Sigmoid colon (tissue), 7 donors: ENCODE data around the gene PRKCZ. TPM values are rescaled to one million over a fixed set of nuclear protein-coding genes. Genes with fewer than 3 reads are reported as not detected.

Experiments used
- DNase-seq: peaks from one replicate; pipeline ENCODE4 v3.0.0-alpha.2; 2019
- H3K27ac ChIP-seq, 4 donors: fragments of 200-600 bp; sonication (generic); one replicate each; pipeline ENCODE4 v1.5.1; 2016 to 2019; ENCODE audit warnings: mild to moderate bottlenecking in 1 of 4
- H3K27me3 ChIP-seq, 3 donors: fragments of 200-600 bp; sonication (generic); one replicate each; pipeline ENCODE4 v1.5.1; 2019; ENCODE audit warnings: mild to moderate bottlenecking in 1 of 3
- H3K36me3 ChIP-seq, 4 donors: fragments of 200-600 bp; sonication (generic); one replicate each; pipeline ENCODE4 v1.5.1; 2016 to 2019
- H3K4me1 ChIP-seq, 4 donors: fragments of 200-600 bp; sonication (generic); one replicate each; pipeline ENCODE4 v1.5.1; 2017 to 2019
- H3K4me3 ChIP-seq, 4 donors: fragments of 200-600 bp; sonication (generic); one replicate each; pipeline ENCODE4 v1.5.1; 2017 to 2019; ENCODE audit warnings: mild to moderate bottlenecking in 2 of 4, moderate library complexity in 1 of 4
- H3K9me3 ChIP-seq, 4 donors: fragments of 200-600 bp in 3 of 4; sonication (generic) in 3 of 4; one replicate each; pipeline versions ENCODE4 v1.5.1 to v1.6.1; 2013 to 2019
- CTCF ChIP-seq, 4 experiments: fragments of 450-650 bp in 3 of 4; fragments of 200-600 bp in 1 of 4; IDR thresholded peaks; one replicate each; pipeline ENCODE4 v1.5.1; 2016 to 2019; ENCODE audit warnings: antibody characterized with exemption in 4 of 4, mild to moderate bottlenecking in 3 of 4, moderate library complexity in 2 of 4
- EP300 ChIP-seq, 4 donors: sonication (generic); formaldehyde crosslinking; IDR thresholded peaks; one replicate each; pipeline ENCODE4 v1.6.1; 2017; ENCODE audit warnings: antibody characterized with exemption in 4 of 4
- POLR2A ChIP-seq, 2 donors: fragments of 450-650 bp; IDR thresholded peaks; one replicate each; pipeline ENCODE4 v1.6.1; 2016; ENCODE audit warnings: antibody characterized with exemption in 2 of 2, mild to moderate bottlenecking in 2 of 2, moderate library complexity in 2 of 2
- POLR2AphosphoS5 ChIP-seq, 4 donors: sonication (generic); formaldehyde crosslinking; IDR thresholded peaks; one replicate each; pipeline ENCODE4 v1.6.1; 2017; ENCODE audit warnings: antibody characterized with exemption in 4 of 4
- WGBS, 2 donors: extraction: QIAGEN DNeasy Blood & Tissue Kit; methylation state at CpG; one replicate each; pipeline ENCODE4 v1.1.7; 2013; 5-methylcytosine and 5-hydroxymethylcytosine counted together
- intact Hi-C: fragments of 100-400 bp; cut with DNase I; formaldehyde crosslinking; loops from one replicate; pipeline ENCODE4 v1.15.1; 2023
- polyA plus RNA-seq, 3 donors: library from polyadenylated mRNA; stranded (reverse); fragments of 200-250 nt; gene quantifications; one replicate each; pipeline ENCODE4 v1.2.3, GENCODE V29; 2013
- total RNA-seq, 4 donors: library from RNA; depleted of rRNA; stranded (reverse); fragments of >200 nt; gene quantifications; one replicate each; pipeline ENCODE4 v1.1.0, GENCODE V29; 2016
- donor health status: healthy with polysubstance abuse.
- donor health status: Bipolar disorder and iron deficiency.
- donor health status: healthy.

PRKCZ gene
- total and polyA plus RNA-seq, 7 donors, result 1.4 to 52.9 (median 4.8) TPM

GRCh38 chr1:2028870-2029560 is 21.2 kb upstream of the PRKCZ start:
- intact Hi-C loops, result no loop called here
- no peak for TF ChIP-seq CTCF (IDR thresholded peaks at IDR 0.05)
- no peak for TF ChIP-seq POLR2A (IDR thresholded peaks at IDR 0.05)
- TF ChIP-seq POLR2AphosphoS5 (IDR thresholded peaks at IDR 0.05), result no peak
- no peak for TF ChIP-seq EP300 (IDR thresholded peaks at IDR 0.05)
- DNase-seq, result no peak
- 83 to 89% methylated on average over 26 of the region's 26 CpGs for WGBS, 2 donors
- peaks cover 3 to 40% (median 16%) of the 10 kb centered on the region in 3 donors for H3K27me3 ChIP-seq
- no peaks in the 10 kb centered on the region for H3K36me3 ChIP-seq
- no peaks in the 10 kb centered on the region for H3K9me3 ChIP-seq
- no peak overlapping the region for H3K4me3 ChIP-seq
- H3K4me1 ChIP-seq, result peaks cover 0 to 11% (median 8%) of the 10 kb centered on the region in 4 donors
- H3K27ac ChIP-seq, result no peak overlapping the region

GRCh38 chr1:2029561-2029960 is 20.6 kb upstream of the PRKCZ start:
- intact Hi-C loops, result no loop called here
- no peak overlapping the region for H3K4me3 ChIP-seq
- no peak overlapping the region for H3K27ac ChIP-seq
- H3K36me3 ChIP-seq, result no peaks in the 10 kb centered on the region
- peaks cover 3 to 34% (median 11%) of the 10 kb centered on the region in 3 donors for H3K27me3 ChIP-seq
- WGBS, 2 donors, result 84 to 91% methylated on average over 15 of the region's 15 CpGs
- no peaks in the 10 kb centered on the region for H3K9me3 ChIP-seq
- TF ChIP-seq CTCF (IDR thresholded peaks at IDR 0.05) (no peak), EP300 (IDR thresholded peaks at IDR 0.05) (no peak), POLR2A (IDR thresholded peaks at IDR 0.05) (no peak), POLR2AphosphoS5 (IDR thresholded peaks at IDR 0.05) (no peak)
- H3K4me1 ChIP-seq, result peaks cover 0 to 11% (median 8%) of the 10 kb centered on the region in 4 donors
- DNase-seq, result no peak

GRCh38 chr1:2030076-2030871 is 19.9 kb upstream of the PRKCZ start:
- TF ChIP-seq POLR2AphosphoS5 (IDR thresholded peaks at IDR 0.05), result no peak
- no peak for TF ChIP-seq POLR2A (IDR thresholded peaks at IDR 0.05)
- no peak for TF ChIP-seq EP300 (IDR thresholded peaks at IDR 0.05)
- no peak for TF ChIP-seq CTCF (IDR thresholded peaks at IDR 0.05)
- DNase-seq, result no peak
- Histone ChIP-seq H3K4me3 (no peak overlapping the region), H3K9me3 (no peaks in the 10 kb centered on the region), H3K27ac (no peak overlapping the region), H3K27me3 (peaks cover 1 to 28% (median 4%) of the 10 kb centered on the region in 3 donors), H3K36me3 (no peaks in the 10 kb centered on the region), H3K4me1 (peaks cover 0 to 8% (median 6%) of the 10 kb centered on the region in 4 donors)
- intact Hi-C loops, result no loop called here
- WGBS, 2 donors, result 88% methylated on average over 42 of the region's 42 CpGs

- Histone ChIP-seq H3K36me3 (no peaks in the 10 kb centered on the region), H3K4me1 (no peaks in the 10 kb centered on the region), H3K27me3 (peaks cover 0 to 39% (median 0%) of the 10 kb centered on the region in 3 donors), H3K27ac (no peak overlapping the region), H3K4me3 (no peak overlapping the region), H3K9me3 (no peaks in the 10 kb centered on the region)
- WGBS, 2 donors, result 70 to 81% methylated on average over 33 of the region's 33 CpGs
- TF ChIP-seq CTCF (IDR thresholded peaks at IDR 0.05), result no peak
- intact Hi-C loops, result no loop called here
- DNase-seq, result no peak
Observed at GRCh38 chr1:2031546-2032540, 18.4 kb upstream of the PRKCZ start.
